ENCODE results near the gene MAP3K15.
"Not testable (repeated sequence)": the region's sequence is repeated elsewhere in the genome, so short reads cannot be mapped to it uniquely, and the experiment has no call there.

The MAP3K15 gene

GRCh38 chrX:19462879-19463278, 52.4 kb downstream of the MAP3K15 start:
- TF ChIP-seq CTCF (IDR thresholded peaks at IDR 0.05; ENCODE audit: low read depth, low read length): no peak
- no peak for DNase-seq (ENCODE audit: extremely low read depth, low read depth)

- no peak for TF ChIP-seq CTCF (IDR thresholded peaks at IDR 0.05; ENCODE audit: low read depth, low read length)
- no peak for DNase-seq (ENCODE audit: extremely low read depth, low read depth)
Observed at GRCh38 chrX:19462231-19462630, 53.1 kb downstream of the MAP3K15 start.

- TF ChIP-seq CTCF (IDR thresholded peaks at IDR 0.05; ENCODE audit: low read depth, low read length): no peak
- no peak for DNase-seq (ENCODE audit: extremely low read depth, low read depth)
Observed at GRCh38 chrX:19457662-19458061, 57.6 kb downstream of the MAP3K15 start.

GRCh38 chrX:19448077-19448476, 67.2 kb downstream of the MAP3K15 start:
- TF ChIP-seq CTCF (IDR thresholded peaks at IDR 0.05; ENCODE audit: low read depth, low read length): no peak
- no peak for DNase-seq (ENCODE audit: extremely low read depth, low read depth)

GRCh38 chrX:19446397-19446796, 68.9 kb downstream of the MAP3K15 start:
- no peak for TF ChIP-seq CTCF (IDR thresholded peaks at IDR 0.05; ENCODE audit: low read depth, low read length)
- no peak for DNase-seq (ENCODE audit: extremely low read depth, low read depth)

GRCh38 chrX:19445772-19446171, 69.5 kb downstream of the MAP3K15 start:
- DNase-seq (ENCODE audit: extremely low read depth, low read depth): not testable (repeated sequence)

GRCh38 chrX:19443869-19444526, 71.3 kb downstream of the MAP3K15 start:
- no peak for TF ChIP-seq CTCF (IDR thresholded peaks at IDR 0.05; ENCODE audit: low read depth, low read length)

GRCh38 chrX:19440713-19441112, 74.6 kb downstream of the MAP3K15 start:
- TF ChIP-seq CTCF (IDR thresholded peaks at IDR 0.05; ENCODE audit: low read depth, low read length): no peak
- DNase-seq (ENCODE audit: extremely low read depth, low read depth): no peak

More at GRCh38 chrX:19443869-19444526, 71.3 kb downstream of the MAP3K15 start:
- no peak for DNase-seq (ENCODE audit: extremely low read depth, low read depth)

GRCh38 chrX:19422661-19423060, 92.6 kb downstream of the MAP3K15 start:
- DNase-seq (ENCODE audit: extremely low read depth, low read depth): not testable (repeated sequence)

Measured in AG09319 (cell line).